Chondrocyte (in vitro differentiated cells): ENCODE data around the gene MRPS2. TPM values are rescaled to one million over a fixed set of nuclear protein-coding genes. Genes with fewer than 3 reads are reported as not detected.
A peak's percentile ranks its signal among the peaks of the same experiment; 100 is the strongest.

Source experiments
- DNase-seq: peaks from one replicate; pipeline ENCODE4 v3.0.0; 2021; ENCODE audit warnings: mixed read lengths, low spot score
- H3K27ac Mint-ChIP-seq: one replicate; pipeline ENCODE4 v1.8.0; 2021; ENCODE audit warnings: mild to moderate bottlenecking, moderate library complexity, mixed read lengths; ENCODE audit not compliant: unreplicated experiment
- H3K27me3 Mint-ChIP-seq: 2 replicates; pipeline ENCODE4 v1.8.0; 2021; ENCODE audit warnings: low read depth, mixed read lengths
- H3K36me3 Mint-ChIP-seq: 2 replicates; pipeline ENCODE4 v1.8.0; 2021; ENCODE audit warnings: low read depth, mixed read lengths
- H3K4me1 Mint-ChIP-seq: 2 replicates; pipeline ENCODE4 v1.8.0; 2021; ENCODE audit warnings: low read depth, mild to moderate bottlenecking, mixed read lengths
- H3K4me3 Mint-ChIP-seq: one replicate; pipeline ENCODE4 v1.8.0; 2021; ENCODE audit warnings: mild to moderate bottlenecking, moderate library complexity, mixed read lengths; ENCODE audit not compliant: unreplicated experiment
- H3K9me3 Mint-ChIP-seq: 2 replicates; pipeline ENCODE4 v1.8.0; 2021; ENCODE audit warnings: low read depth, mixed read lengths
- total RNA-seq: library from RNA; stranded (reverse); gene quantifications from 3 replicates; pipeline ENCODE4 v1.2.1, GENCODE V29; 2021
- TF ChIP-seq, protein P1 (sequence below): fragments of 200-600 bp; sonication (generic); IDR thresholded peaks from 2 replicates; pipeline ENCODE4 v1.5.0; 2021; ENCODE audit warnings: antibody characterized with exemption, mild to moderate bottlenecking, moderate library complexity

The MRPS2 gene
- total RNA-seq, 1 donor from 2014 or later: 24.4 TPM

DNA sequence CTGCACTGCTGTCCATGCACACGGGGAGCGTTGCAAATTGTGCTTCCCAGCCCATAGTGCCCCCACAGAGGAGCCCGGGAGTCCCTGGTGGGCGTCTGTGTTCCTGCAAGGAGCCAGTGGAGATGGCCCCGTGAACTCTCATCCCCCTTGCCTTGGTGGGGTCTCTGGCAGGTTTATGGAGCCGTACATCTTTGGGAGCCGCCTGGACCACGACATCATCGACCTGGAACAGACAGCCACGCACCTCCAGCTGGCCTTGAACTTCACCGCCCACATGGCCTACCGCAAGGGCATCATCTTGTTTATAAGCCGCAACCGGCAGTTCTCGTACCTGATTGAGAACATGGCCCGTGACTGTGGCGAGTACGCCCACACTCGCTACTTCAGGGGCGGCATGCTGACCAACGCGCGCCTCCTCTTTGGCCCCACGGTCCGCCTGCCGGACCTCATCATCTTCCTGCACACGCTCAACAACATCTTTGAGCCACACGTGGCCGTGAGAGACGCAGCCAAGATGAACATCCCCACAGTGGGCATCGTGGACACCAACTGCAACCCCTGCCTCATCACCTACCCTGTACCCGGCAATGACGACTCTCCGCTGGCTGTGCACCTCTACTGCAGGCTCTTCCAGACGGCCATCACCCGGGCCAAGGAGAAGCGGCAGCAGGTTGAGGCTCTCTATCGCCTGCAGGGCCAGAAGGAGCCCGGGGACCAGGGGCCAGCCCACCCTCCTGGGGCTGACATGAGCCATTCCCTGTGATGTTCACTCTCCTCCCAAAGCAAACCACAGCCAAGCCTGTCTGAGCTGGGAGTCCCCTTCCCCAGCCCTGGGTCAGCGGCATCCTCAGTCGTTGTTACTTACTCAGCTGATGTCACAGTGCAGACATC lies 3.1 kb downstream of the MRPS2 start:
- TF ChIP-seq, protein P1, sequence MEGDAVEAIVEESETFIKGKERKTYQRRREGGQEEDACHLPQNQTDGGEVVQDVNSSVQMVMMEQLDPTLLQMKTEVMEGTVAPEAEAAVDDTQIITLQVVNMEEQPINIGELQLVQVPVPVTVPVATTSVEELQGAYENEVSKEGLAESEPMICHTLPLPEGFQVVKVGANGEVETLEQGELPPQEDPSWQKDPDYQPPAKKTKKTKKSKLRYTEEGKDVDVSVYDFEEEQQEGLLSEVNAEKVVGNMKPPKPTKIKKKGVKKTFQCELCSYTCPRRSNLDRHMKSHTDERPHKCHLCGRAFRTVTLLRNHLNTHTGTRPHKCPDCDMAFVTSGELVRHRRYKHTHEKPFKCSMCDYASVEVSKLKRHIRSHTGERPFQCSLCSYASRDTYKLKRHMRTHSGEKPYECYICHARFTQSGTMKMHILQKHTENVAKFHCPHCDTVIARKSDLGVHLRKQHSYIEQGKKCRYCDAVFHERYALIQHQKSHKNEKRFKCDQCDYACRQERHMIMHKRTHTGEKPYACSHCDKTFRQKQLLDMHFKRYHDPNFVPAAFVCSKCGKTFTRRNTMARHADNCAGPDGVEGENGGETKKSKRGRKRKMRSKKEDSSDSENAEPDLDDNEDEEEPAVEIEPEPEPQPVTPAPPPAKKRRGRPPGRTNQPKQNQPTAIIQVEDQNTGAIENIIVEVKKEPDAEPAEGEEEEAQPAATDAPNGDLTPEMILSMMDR: no peak
- Mint-ChIP-seq H3K4me1 (peaks cover 18% of the 10 kb centered on the region), H3K27me3 (no peaks in the 10 kb centered on the region), H3K4me3 (no peak overlapping the region), H3K9me3 (peaks cover 2% of the 10 kb centered on the region), H3K36me3 (peaks cover 8% of the 10 kb centered on the region), H3K27ac (no peak overlapping the region)
- DNase-seq: peak; percentile 72

DNA sequence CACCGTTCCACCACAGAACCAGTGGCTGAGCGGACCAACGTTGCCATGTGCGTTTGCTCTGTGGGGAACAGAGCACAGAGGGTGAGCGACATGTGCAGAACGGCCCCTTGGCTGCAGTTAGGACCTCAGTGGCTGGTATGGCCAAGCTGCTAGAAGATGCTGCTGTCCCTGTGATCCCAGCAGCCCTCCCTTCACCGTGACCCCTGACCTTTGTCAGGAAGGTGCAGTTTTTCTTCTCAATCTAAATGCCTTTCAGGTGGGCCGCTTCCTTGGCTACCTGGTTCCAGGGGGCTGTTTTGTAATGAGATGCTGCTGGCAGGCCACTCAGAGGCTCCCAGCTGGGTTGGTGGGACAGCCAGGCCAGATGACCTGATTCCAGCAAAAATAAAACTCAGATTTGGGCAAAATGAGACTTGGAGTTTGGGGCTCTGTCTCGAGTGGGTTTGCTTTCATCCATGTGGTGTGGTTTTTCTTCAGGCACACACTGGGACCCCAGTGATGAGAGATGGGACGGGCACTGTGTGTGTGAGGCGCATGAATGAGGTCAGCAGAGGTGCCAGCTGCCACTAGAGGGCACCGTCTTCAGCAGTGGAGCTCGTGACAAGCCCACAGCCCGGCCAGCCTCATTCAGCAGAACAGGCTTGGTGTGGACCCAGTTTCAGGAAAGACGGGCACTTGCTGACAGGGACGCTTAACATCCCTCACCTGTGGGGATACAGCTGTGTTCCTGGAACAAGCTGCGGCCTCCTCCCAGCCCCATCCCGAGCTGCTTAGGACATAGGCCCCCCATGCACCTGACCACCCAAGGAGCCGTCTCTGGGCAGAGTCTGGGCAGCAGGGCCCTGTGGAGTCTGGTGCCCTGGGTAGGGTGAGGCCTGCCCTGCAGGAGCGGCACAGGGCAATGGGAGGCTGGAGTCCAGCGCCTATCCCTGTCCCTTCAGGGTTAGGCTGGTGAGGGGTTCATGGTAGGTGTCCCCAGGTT lies 4.1 kb downstream of the MRPS2 start:
- H3K36me3 Mint-ChIP-seq: peaks cover 13% of the 10 kb centered on the region

DNA sequence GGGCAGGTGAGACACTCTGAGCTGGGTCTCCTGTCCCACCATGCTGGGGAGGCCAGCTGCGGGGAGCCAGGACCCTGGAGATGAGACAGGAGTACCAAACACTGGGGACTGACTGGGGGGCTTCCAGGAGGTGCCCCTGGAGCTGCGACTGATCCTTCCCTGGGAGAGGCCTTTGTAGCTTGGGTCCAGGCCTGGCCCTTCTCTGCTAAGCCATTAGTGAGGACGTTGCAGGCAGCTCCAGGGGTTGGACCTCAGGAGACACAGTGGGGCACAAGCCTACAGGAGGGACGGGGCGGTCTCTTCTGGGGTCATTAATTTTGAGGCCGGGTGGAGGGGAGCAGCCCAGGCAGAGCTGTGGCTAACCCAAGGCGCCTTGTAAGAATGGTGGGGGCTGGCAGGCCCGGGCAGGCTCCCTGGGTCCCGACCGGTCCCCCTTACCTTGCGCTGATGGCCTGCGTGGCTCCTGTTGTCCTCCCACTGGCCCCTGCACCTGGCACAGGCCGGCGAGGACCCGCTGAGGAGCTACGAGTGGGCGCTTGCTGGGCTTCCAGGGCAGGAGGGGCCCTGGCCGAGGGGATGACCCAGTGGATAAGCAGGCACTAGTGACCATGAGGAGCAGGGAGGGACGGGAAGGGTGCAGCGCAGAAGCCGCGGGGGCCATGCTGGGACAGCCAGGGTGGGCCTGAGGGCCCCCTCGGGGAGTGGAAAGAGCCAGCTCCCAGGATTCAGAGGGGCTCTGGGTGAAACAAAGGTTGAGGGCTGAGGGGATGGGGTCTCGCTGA lies 5.1 kb downstream of the MRPS2 start:
- Mint-ChIP-seq H3K9me3 (peaks cover 17% of the 10 kb centered on the region), H3K4me1 (peaks cover 11% of the 10 kb centered on the region), H3K27me3 (no peaks in the 10 kb centered on the region), H3K36me3 (peaks cover 13% of the 10 kb centered on the region), H3K27ac (no peak overlapping the region), H3K4me3 (no peak overlapping the region)
- peak; percentile 81 for DNase-seq
- TF ChIP-seq, protein P1: no peak

More for the DNA sequence above, 4.1 kb downstream of the MRPS2 start:
- Mint-ChIP-seq H3K4me1 (peaks cover 12% of the 10 kb centered on the region), H3K27ac (peak overlapping the region; percentile 27), H3K27me3 (no peaks in the 10 kb centered on the region), H3K9me3 (peaks cover 11% of the 10 kb centered on the region), H3K4me3 (no peak overlapping the region)
- TF ChIP-seq, protein P1: peak; percentile 81
- peak; percentile 82 for DNase-seq

DNA sequence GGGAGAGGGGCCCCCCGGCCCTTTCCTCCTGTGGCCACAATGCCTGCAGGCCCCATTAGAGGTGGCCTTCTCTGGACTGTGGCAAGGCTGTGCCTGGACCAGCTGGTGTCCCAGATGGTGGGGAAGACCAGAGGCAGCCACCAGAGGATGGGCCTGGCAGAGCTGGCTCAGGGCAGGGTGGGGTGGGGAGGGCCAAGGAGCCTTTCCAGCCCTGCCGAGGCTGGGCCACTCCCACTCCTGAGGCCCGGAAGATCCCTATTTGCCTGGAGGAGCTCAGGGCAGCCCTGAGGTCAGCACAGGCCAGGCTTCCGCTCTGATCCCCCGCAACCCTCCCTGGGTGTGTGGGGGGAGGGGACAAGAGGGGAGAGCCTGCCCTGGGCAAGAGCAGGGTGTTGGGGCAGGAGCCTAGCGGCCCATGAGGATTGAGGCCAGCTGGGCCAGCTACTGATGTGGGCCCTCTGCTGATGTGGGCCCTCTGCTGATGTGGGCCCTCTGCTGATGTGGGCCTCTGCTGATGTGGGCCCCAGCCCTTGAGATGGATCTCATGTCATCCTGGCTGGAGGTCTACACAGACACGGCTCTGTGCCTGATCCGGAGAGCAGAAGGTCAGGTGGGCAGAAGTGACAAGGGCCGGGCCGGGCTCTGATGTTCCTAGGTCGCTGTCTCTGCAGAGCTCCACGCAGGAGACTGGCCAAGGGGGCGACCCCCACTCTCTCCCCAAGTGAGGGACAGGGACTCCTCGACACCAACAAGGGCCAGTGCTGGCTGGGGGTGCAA lies 6.0 kb downstream of the MRPS2 start:
- DNase-seq: peak; percentile 90
- Mint-ChIP-seq H3K36me3 (peaks cover 13% of the 10 kb centered on the region), H3K4me1 (peaks cover 10% of the 10 kb centered on the region), H3K27me3 (no peaks in the 10 kb centered on the region), H3K9me3 (peaks cover 17% of the 10 kb centered on the region), H3K27ac (no peak overlapping the region), H3K4me3 (no peak overlapping the region)
- TF ChIP-seq, protein P1: no peak
